Testis (tissue), 3 donors: ENCODE data around the gene KLF3. TPM values are rescaled to one million over a fixed set of nuclear protein-coding genes. Genes with fewer than 3 reads are reported as not detected.

Source experiments
- DNase-seq: peaks from one replicate; pipeline ENCODE4 v3.0.0-alpha.2; 2019
- H3K27ac ChIP-seq, 2 donors: fragments of 200-600 bp; sonication (generic); one replicate each; pipeline ENCODE4 v1.5.1; 2019
- H3K27me3 ChIP-seq: fragments of 200-600 bp; sonication (generic); one replicate; pipeline ENCODE4 v1.5.1; 2019
- H3K36me3 ChIP-seq: fragments of 200-600 bp; sonication (generic); one replicate; pipeline ENCODE4 v1.5.1; 2017; ENCODE audit warnings: low read depth; ENCODE audit errors: missing control alignments
- H3K4me1 ChIP-seq: fragments of 200-600 bp; sonication (generic); one replicate; pipeline ENCODE4 v1.5.1; 2019
- H3K4me3 ChIP-seq, 2 donors: fragments of 200-600 bp; sonication (generic); one replicate each; pipeline ENCODE4 v1.5.1; 2017 to 2019
- H3K9me3 ChIP-seq: fragments of 200-600 bp; sonication (generic); one replicate; pipeline ENCODE4 v1.5.1; 2017
- POLR2A ChIP-seq: fragments of 450-650 bp; IDR thresholded peaks from one replicate; pipeline ENCODE4 v1.6.1; 2017; ENCODE audit warnings: antibody characterized with exemption, mild to moderate bottlenecking, moderate library complexity
- WGBS, 2 donors: methylation state at CpG; one replicate each; pipeline ENCODE4 v1.1.5; 2018; 5-methylcytosine and 5-hydroxymethylcytosine counted together
- intact Hi-C: fragments of 100-400 bp; cut with DNase I; formaldehyde crosslinking; loops from one replicate; pipeline ENCODE4 v1.15.1; 2023; ENCODE audit warnings: low total_unique reads
- polyA plus RNA-seq: library from polyadenylated mRNA; stranded (reverse); fragments of 350-450 nt; fragmentation: Illumina TruSeq; extraction: RNeasy Lipid Tissue Mini Kit (QIAGEN cat#74804); gene quantifications from one replicate; pipeline ENCODE4 v1.2.3, GENCODE V29; 2014; ENCODE audit warnings: low read depth, low replicate concordance; ENCODE audit not compliant: insufficient read depth
- total RNA-seq, 2 donors: library from RNA; depleted of rRNA; stranded (reverse); fragments of >200 nt; gene quantifications; one replicate each; pipeline ENCODE4 v1.2.3, GENCODE V29; 2016
- TF ChIP-seq, protein P1 (sequence below), 3 experiments: fragments of 450-650 bp in 2 of 3; fragments of 200-600 bp in 1 of 3; sonication (generic) in 1 of 3; IDR thresholded peaks; one replicate each; pipeline ENCODE4 v1.5.1; 2016 to 2019; ENCODE audit warnings: antibody characterized with exemption in 3 of 3, mild to moderate bottlenecking in 2 of 3, moderate library complexity in 1 of 3

Gene KLF3
- total and polyA plus RNA-seq, 3 donors from 2014 or later = 16.4 to 24.6 (median 21.2) TPM

DNA sequence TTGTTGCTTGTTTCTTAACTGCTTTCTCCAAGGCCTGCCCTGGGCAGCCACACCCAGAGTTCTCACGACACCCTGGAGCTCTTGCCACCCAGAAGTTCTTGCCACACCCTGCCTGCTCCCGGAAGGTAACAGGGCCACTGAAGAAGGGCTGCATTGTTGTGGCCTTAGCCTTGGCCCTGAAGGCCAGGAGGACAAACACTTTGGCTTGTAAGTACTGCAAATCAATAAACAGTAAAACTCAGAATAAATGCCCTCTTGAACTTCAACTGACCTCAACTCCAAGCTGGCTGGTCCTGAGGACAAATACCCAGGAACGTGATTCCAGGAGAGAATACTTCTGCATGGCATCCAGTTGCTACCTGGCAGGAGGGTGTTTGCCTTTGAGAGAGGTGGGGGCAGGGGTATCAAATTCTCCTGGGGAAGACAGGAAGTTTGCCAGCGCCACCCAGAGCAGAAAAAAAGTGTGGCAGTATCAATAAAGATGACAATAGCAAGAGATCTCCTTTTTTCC, 64.7 kb downstream of the KLF3 start:
- no peak overlapping the region for H3K4me3 ChIP-seq
- no peaks in the 10 kb centered on the region for H3K27me3 ChIP-seq
- intact Hi-C loops = loop anchor here (10.0 kb wide), 1 partner anchor 544 kb away; no protein-coding TSS in a partner anchor
- no peak overlapping the region for H3K27ac ChIP-seq
- 69 to 74% methylated on average over 4 of the region's 4 CpGs for WGBS, 2 donors
- no peaks in the 10 kb centered on the region for H3K36me3 ChIP-seq
- no peak for DNase-seq
- H3K4me1 ChIP-seq = no peaks in the 10 kb centered on the region
- H3K9me3 ChIP-seq = no peaks in the 10 kb centered on the region
- TF ChIP-seq, protein P1, sequence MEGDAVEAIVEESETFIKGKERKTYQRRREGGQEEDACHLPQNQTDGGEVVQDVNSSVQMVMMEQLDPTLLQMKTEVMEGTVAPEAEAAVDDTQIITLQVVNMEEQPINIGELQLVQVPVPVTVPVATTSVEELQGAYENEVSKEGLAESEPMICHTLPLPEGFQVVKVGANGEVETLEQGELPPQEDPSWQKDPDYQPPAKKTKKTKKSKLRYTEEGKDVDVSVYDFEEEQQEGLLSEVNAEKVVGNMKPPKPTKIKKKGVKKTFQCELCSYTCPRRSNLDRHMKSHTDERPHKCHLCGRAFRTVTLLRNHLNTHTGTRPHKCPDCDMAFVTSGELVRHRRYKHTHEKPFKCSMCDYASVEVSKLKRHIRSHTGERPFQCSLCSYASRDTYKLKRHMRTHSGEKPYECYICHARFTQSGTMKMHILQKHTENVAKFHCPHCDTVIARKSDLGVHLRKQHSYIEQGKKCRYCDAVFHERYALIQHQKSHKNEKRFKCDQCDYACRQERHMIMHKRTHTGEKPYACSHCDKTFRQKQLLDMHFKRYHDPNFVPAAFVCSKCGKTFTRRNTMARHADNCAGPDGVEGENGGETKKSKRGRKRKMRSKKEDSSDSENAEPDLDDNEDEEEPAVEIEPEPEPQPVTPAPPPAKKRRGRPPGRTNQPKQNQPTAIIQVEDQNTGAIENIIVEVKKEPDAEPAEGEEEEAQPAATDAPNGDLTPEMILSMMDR (IDR thresholded peaks at IDR 0.05) = no peak
- no peak for TF ChIP-seq POLR2A

GRCh38 chr4:38730493-38730829, 66.5 kb downstream of the KLF3 start:
- Histone ChIP-seq H3K9me3 (no peaks in the 10 kb centered on the region), H3K27ac (peak overlapping the region in 1 of 2 donors; percentile 14), H3K4me1 (no peaks in the 10 kb centered on the region), H3K27me3 (no peaks in the 10 kb centered on the region), H3K4me3 (no peak overlapping the region), H3K36me3 (no peaks in the 10 kb centered on the region)
- 91 to 92% methylated on average over 4 of the region's 4 CpGs for WGBS, 2 donors
- DNase-seq = no peak
- TF ChIP-seq POLR2A = no peak
- TF ChIP-seq, protein P1 (IDR thresholded peaks at IDR 0.05) = no peak
- intact Hi-C loops = loop anchor here (5.0 kb wide), 1 partner anchor 658 kb away; no protein-coding TSS in a partner anchor

DNA sequence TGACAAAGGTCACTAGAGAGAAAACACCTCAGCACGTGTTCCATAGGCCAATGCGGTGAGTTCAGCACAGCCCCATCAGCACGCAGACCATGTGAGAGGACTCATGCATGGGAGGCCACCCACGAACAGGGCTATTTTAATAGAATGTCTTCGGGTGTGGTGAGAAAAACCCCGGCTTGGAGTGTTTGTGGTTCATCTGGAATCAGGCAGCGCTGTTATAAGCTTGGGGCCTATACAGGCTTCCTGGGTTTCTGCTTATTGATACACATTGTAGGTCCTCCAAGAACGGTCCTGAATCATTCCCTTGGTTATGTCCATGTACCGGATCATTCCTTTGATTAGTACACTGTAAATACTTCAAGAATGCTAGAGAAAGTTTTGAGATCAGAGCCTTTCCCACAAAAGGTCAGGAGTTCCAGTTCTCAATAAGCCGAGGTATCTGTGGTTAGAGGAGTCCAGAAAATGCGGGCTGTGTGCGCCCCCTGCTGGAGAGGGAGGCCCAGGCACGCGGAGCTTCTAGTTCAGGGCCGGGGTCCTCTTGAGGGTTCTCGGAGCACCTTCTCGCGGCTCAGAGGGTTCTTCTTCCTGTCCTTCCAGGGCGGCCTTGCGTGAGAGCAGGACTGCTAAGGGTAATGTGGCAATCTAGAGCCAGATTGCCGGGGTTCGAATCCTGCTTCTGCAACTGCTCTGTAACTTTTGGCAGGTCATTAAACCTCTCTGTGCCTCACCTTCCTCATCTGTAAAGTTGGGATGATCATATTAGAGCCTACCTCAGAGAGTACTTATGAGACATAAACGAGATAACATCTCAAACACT, 67.0 kb downstream of the KLF3 start:
- Histone ChIP-seq H3K27ac (peak overlapping the region in 1 of 2 donors; percentile 14), H3K9me3 (no peaks in the 10 kb centered on the region), H3K4me3 (no peak overlapping the region), H3K4me1 (no peaks in the 10 kb centered on the region), H3K36me3 (no peaks in the 10 kb centered on the region), H3K27me3 (no peaks in the 10 kb centered on the region)
- no peak for TF ChIP-seq POLR2A
- TF ChIP-seq, protein P1 (IDR thresholded peaks at IDR 0.05) = peak; percentile 95 to 97 (median 96)
- intact Hi-C loops = loop anchor here (5.0 kb wide), 1 partner anchor 659 kb away; no protein-coding TSS in a partner anchor
- peak; percentile 92 for DNase-seq
- WGBS, 2 donors = 25 to 37% methylated on average over 13 to 23 of the region's 23 CpGs

DNA sequence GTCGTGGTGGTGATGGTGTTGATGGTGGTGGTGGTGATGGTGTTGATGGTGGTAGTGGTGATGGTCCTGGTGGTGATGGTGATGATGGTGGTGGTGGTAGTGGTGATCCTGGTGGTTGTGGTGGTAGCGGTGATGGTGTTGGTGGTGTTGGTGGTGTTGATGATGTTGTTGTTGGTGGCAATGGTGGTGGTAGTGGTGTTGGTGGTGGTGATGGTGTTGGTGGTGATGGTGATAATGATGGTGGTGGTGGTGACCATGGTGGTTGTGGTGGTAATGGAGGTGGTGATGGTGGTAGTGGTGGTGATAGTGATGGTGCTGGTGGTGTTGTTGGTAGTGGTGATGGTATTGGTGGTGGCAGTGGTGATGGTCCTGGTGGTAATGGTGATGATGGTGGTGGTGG, 69.7 kb downstream of the KLF3 start:
- Histone ChIP-seq H3K27me3 (no peaks in the 10 kb centered on the region), H3K4me3 (no peak overlapping the region), H3K27ac (no peak overlapping the region), H3K36me3 (no peaks in the 10 kb centered on the region), H3K4me1 (no peaks in the 10 kb centered on the region), H3K9me3 (no peaks in the 10 kb centered on the region)
- intact Hi-C loops = loop anchor here (5.0 kb wide), 1 partner anchor 661 kb away; no protein-coding TSS in a partner anchor
- WGBS, 2 donors = 93 to 95% methylated on average over 2 of the region's 2 CpGs
- no peak for DNase-seq
- TF ChIP-seq POLR2A = no peak
- TF ChIP-seq, protein P1 (IDR thresholded peaks at IDR 0.05) = no peak
